Breast epithelium (tissue), 4 donors: ENCODE results near the gene CFAP46. TPM values are rescaled to one million over a fixed set of nuclear protein-coding genes. Genes with fewer than 3 reads are reported as not detected.

ENCODE experiments used
- DNase-seq, 2 donors: peaks; one replicate each; pipeline ENCODE4 v3.0.0-alpha.2; 2019; ENCODE audit warnings: low spot score in 2 of 2
- H3K27ac ChIP-seq, 2 donors: fragments of 200-600 bp; sonication (generic) in 1 of 2; one replicate each; pipeline ENCODE4 v1.5.1; 2016 to 2019; ENCODE audit warnings: mild to moderate bottlenecking in 1 of 2
- H3K27me3 ChIP-seq, 2 donors: fragments of 200-600 bp; sonication (generic) in 1 of 2; one replicate each; pipeline versions ENCODE4 v1.5.1 to v1.6.0; 2017 to 2019; ENCODE audit warnings: control low read depth in 1 of 2, mild to moderate bottlenecking in 1 of 2
- H3K36me3 ChIP-seq: fragments of 200-600 bp; one replicate; pipeline ENCODE4 v1.5.1; 2019
- H3K4me1 ChIP-seq, 2 donors: fragments of 200-600 bp; sonication (generic); one replicate each; pipeline ENCODE4 v1.5.1; 2016 to 2019; ENCODE audit warnings: control low read depth in 1 of 2
- H3K4me3 ChIP-seq, 3 donors: fragments of 200-600 bp; sonication (generic); 1 replicate in 2 of 3; 2 replicates in 1 of 3; pipeline ENCODE4 v1.5.1; 2016 to 2019; ENCODE audit warnings: mild to moderate bottlenecking in 3 of 3, moderate library complexity in 2 of 3
- H3K9me3 ChIP-seq, 2 donors: fragments of 200-600 bp; sonication (generic) in 1 of 2; one replicate each; pipeline ENCODE4 v1.5.1; 2016 to 2019; ENCODE audit warnings: control low read depth in 1 of 2
- POLR2A ChIP-seq: fragments of 450-650 bp; IDR thresholded peaks from one replicate; pipeline ENCODE4 v1.6.1; 2016; ENCODE audit warnings: antibody characterized with exemption, mild to moderate bottlenecking, moderate library complexity
- POLR2AphosphoS5 ChIP-seq, 3 donors: sonication (generic); formaldehyde crosslinking; IDR thresholded peaks; one replicate each; pipeline ENCODE4 v1.6.1; 2017; ENCODE audit warnings: antibody characterized with exemption in 3 of 3
- intact Hi-C: fragments of 100-400 bp; cut with DNase I; formaldehyde crosslinking; loops from one replicate; pipeline ENCODE4 v1.15.1; 2023; ENCODE audit warnings: low total_unique reads
- total RNA-seq, 3 donors: library from RNA; depleted of rRNA; stranded (reverse); fragments of >200 nt; gene quantifications; one replicate each; pipeline ENCODE4 v1.1.0, GENCODE V29; 2016
- TF ChIP-seq, protein P1 (sequence below), 3 donors: fragments of 450-650 bp; IDR thresholded peaks; one replicate each; pipeline ENCODE4 v1.5.1; 2016 to 2017; ENCODE audit warnings: antibody characterized with exemption in 3 of 3, mild to moderate bottlenecking in 3 of 3, moderate library complexity in 3 of 3

Gene CFAP46
- total RNA-seq, 3 donors from 2014 or later, result 0.16 to 0.73 (median 0.66) TPM

DNA sequence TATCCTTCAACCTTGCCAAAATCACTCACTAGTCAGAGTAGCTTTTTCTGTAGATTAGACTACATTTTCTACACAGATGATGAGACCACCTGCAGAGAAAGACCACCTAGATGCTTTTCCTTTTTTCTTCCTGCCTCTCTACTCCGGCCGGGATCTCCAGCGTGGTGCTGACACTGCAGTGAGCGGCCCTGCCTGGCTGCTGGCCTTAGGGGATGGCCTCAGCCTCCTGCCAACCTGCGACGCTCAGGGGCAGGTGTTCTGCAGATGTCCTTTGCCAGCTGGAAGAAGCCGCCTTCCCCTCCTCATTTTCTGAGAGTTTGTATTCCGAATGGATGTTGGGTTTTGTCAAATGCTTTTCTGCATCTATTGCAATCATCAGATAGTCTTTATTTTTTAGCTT lies 113.0 kb downstream of the CFAP46 start:
- no peak overlapping the region for H3K27ac ChIP-seq
- TF ChIP-seq, protein P1, sequence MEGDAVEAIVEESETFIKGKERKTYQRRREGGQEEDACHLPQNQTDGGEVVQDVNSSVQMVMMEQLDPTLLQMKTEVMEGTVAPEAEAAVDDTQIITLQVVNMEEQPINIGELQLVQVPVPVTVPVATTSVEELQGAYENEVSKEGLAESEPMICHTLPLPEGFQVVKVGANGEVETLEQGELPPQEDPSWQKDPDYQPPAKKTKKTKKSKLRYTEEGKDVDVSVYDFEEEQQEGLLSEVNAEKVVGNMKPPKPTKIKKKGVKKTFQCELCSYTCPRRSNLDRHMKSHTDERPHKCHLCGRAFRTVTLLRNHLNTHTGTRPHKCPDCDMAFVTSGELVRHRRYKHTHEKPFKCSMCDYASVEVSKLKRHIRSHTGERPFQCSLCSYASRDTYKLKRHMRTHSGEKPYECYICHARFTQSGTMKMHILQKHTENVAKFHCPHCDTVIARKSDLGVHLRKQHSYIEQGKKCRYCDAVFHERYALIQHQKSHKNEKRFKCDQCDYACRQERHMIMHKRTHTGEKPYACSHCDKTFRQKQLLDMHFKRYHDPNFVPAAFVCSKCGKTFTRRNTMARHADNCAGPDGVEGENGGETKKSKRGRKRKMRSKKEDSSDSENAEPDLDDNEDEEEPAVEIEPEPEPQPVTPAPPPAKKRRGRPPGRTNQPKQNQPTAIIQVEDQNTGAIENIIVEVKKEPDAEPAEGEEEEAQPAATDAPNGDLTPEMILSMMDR (IDR thresholded peaks at IDR 0.05), result no peak
- TF ChIP-seq POLR2A (no peak), POLR2AphosphoS5 (IDR thresholded peaks at IDR 0.05) (no peak)
- H3K9me3 ChIP-seq, result no peaks in the 10 kb centered on the region
- DNase-seq, result no peak
- intact Hi-C loops, result loop anchor here (2.0 kb wide), 1 partner anchor 37 kb away; no protein-coding TSS in a partner anchor
- peaks cover 0 to 22% of the 10 kb centered on the region in 2 donors for H3K27me3 ChIP-seq
- no peak overlapping the region for H3K4me3 ChIP-seq
- H3K4me1 ChIP-seq, result no peaks in the 10 kb centered on the region
- no peaks in the 10 kb centered on the region for H3K36me3 ChIP-seq

DNA sequence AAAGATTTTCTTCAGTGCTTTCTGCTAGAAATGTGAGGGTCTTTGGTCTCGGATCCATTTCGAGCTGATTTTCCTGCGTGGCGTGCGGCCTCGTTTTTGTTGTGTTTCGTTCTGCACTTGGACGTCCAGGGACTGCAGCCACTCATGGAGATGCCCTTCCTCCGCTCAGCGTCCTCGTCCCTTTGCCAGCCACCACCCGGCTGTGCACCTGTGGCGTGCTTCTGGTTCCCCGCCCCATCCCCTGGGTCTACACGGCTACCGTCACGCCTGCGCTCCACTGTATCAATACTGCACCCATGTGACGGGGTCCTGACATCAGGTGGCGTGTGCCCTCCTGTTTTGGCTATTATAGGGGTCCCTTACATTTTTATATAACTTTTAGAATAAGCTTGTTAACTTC lies 113.7 kb downstream of the CFAP46 start:
- H3K36me3 ChIP-seq, result no peaks in the 10 kb centered on the region
- H3K27me3 ChIP-seq, result peaks cover 0 to 14% of the 10 kb centered on the region in 2 donors
- no peak overlapping the region for H3K27ac ChIP-seq
- H3K4me3 ChIP-seq, result no peak overlapping the region
- intact Hi-C loops, result loop anchor here (2.0 kb wide), 1 partner anchor 38 kb away; no protein-coding TSS in a partner anchor
- no peaks in the 10 kb centered on the region for H3K4me1 ChIP-seq
- DNase-seq, result peak in 1 of 2 donors; percentile 36
- no peaks in the 10 kb centered on the region for H3K9me3 ChIP-seq
- TF ChIP-seq POLR2A (no peak), POLR2AphosphoS5 (IDR thresholded peaks at IDR 0.05) (no peak)
- TF ChIP-seq, protein P1 (IDR thresholded peaks at IDR 0.05), result no peak

DNA sequence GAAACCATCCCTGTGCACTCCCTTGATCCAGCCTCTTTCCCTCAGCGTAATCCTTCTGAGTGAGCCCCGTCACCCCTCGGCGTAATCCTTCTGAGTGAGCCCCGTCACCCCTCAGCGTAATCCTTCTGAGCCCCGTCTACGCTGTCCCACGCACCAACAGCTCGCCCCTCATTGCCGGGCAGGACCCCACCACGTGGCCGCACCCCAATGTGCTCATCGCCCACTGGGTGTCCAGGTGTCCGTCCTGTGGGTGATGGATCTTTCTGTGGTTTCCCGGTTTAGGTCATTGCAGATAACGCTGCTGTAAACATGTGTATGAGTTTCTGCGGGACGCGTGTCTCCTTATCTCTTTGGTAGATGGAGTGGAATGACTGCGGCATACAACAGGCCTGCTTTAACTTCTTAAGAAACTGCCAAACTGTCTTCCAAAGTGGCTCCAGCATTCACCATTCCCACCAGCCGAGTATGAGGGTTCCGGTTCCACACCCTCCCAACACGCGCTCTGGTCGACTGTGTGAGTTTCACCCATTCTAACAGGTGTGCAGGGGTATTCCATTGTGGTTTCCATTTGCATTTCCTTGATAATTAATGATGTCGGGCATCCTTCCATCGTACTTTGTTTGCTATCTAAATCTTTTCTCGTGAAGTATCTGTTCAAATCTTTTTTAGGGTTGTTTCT lies 114.4 kb downstream of the CFAP46 start:
- H3K27ac ChIP-seq, result no peak overlapping the region
- no peaks in the 10 kb centered on the region for H3K9me3 ChIP-seq
- TF ChIP-seq POLR2AphosphoS5 (IDR thresholded peaks at IDR 0.05) (no peak), POLR2A (no peak)
- TF ChIP-seq, protein P1 (IDR thresholded peaks at IDR 0.05), result no peak
- intact Hi-C loops, result loop anchor here (2.0 kb wide), 1 partner anchor 39 kb away; no protein-coding TSS in a partner anchor
- peaks cover 0 to 8% of the 10 kb centered on the region in 2 donors for H3K27me3 ChIP-seq
- DNase-seq, result peak in 1 of 2 donors; percentile 27
- no peaks in the 10 kb centered on the region for H3K4me1 ChIP-seq
- H3K4me3 ChIP-seq, result no peak overlapping the region
- H3K36me3 ChIP-seq, result no peaks in the 10 kb centered on the region

DNA sequence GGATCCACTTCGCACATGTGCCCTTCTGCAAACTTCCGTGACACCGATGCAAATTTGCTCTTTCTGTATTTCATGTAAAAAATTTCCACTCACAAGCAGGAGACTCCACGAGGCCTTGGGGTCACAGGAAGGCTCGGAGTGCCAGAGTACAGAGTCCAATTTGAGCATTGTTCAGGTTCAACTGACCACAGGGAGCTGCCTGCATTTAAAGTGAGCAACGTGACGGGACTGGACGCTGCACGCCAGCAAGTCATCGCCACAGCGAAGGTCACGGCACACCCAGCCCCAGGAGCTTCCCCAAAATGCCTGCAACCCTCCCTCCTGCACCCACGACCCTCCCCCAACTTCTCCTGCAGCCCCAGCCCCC lies 115.0 kb downstream of the CFAP46 start:
- Histone ChIP-seq H3K36me3 (no peaks in the 10 kb centered on the region), H3K4me3 (no peak overlapping the region), H3K27me3 (peaks cover 0 to 2% of the 10 kb centered on the region in 2 donors), H3K27ac (no peak overlapping the region), H3K9me3 (no peaks in the 10 kb centered on the region), H3K4me1 (no peaks in the 10 kb centered on the region)
- no peak for TF ChIP-seq POLR2AphosphoS5 (IDR thresholded peaks at IDR 0.05)
- TF ChIP-seq POLR2A, result no peak
- TF ChIP-seq, protein P1 (IDR thresholded peaks at IDR 0.05), result no peak
- intact Hi-C loops, result no loop called here
- peak in 1 of 2 donors; percentile 34 for DNase-seq
